Measurements from ENCODE around the gene GAREM1. TPM values are rescaled to one million over a fixed set of nuclear protein-coding genes. Genes with fewer than 3 reads are reported as not detected.
"Not testable (repeated sequence)": the region's sequence is repeated elsewhere in the genome, so short reads cannot be mapped to it uniquely, and the experiment has no call there.

The GAREM1 gene
- polyA plus RNA-seq, 3 donors from 2014 or later = 0.03 TPM; not detected in 2

DNA sequence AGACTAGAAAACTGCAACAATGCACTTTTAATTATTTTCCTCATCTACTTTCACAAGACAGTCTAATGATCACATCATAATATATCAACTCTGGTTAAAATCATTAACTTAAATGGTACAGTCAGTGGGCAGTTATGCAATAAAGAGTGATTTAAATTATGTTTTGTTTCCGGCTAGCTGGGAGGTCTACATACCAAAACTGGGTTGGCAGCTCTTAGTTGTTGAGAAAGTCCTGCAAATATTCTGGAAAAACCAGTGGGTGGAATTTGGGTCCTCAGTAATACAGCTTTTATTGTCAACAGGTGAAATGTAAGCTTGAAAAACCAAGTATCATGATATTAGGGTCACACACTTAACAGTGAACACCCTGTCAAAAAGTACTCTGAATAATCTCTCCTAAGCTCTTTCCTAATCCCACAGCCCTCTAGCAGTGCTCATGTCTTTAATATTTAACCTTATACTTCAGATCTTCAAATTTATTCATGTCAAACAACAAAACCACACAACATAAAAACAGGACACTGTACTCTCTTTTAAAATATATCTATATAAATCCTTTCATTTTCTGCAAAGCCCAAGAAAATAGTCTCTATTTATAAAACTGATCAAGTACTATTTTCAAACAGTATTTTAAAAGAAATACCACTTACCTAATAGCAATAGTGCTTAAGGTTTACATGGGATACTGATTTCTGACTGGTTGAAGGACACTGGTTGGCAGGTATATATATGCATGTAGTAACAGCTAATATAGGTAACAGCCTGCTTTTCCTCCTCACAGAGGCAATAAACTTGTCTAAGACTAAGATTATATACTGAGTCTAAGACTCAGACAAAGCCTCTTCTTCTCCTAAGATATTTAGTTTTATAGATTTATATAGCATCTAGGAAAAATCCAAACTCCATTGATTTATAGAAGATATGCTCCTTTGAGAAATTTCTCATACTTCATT, 103.8 kb downstream of the GAREM1 start:
- H3K4me3 Mint-ChIP-seq = no peak overlapping the region
- H3K27me3 Mint-ChIP-seq (ENCODE audit: low read depth in 3 of 3) = peaks cover 0 to 3% (median 2%) of the 10 kb centered on the region in 3 donors
- H3K36me3 Mint-ChIP-seq = no peaks in the 10 kb centered on the region
- no peak for DNase-seq
- no peak overlapping the region for H3K27ac Mint-ChIP-seq
- H3K9me3 Mint-ChIP-seq = no peaks in the 10 kb centered on the region
- H3K4me1 Mint-ChIP-seq = no peaks in the 10 kb centered on the region

DNA sequence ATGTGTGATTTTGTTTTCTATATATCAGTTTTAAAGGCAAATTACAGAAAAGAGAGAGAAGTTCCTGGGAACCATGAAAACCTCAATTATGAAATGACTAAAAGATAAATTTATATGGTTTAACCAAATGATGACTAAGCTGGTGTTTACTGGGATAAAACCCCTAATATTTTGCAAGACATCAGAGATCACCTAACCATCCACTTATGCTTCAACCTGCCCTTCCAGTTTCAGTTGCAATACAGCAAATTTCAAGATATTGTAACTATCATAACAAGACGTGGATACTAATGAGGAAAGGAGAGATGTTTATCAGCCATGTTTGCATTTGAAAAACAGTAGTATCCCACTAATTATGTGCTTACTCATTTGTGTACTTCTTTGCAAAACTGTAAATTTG, 108.2 kb downstream of the GAREM1 start:
- peaks cover 0 to 2% (median 2%) of the 10 kb centered on the region in 3 donors for H3K27me3 Mint-ChIP-seq (ENCODE audit: low read depth in 3 of 3)
- H3K4me1 Mint-ChIP-seq = no peaks in the 10 kb centered on the region
- H3K9me3 Mint-ChIP-seq = no peaks in the 10 kb centered on the region
- H3K36me3 Mint-ChIP-seq = no peaks in the 10 kb centered on the region
- H3K27ac Mint-ChIP-seq = no peak overlapping the region
- no peak overlapping the region for H3K4me3 Mint-ChIP-seq
- DNase-seq = no peak

DNA sequence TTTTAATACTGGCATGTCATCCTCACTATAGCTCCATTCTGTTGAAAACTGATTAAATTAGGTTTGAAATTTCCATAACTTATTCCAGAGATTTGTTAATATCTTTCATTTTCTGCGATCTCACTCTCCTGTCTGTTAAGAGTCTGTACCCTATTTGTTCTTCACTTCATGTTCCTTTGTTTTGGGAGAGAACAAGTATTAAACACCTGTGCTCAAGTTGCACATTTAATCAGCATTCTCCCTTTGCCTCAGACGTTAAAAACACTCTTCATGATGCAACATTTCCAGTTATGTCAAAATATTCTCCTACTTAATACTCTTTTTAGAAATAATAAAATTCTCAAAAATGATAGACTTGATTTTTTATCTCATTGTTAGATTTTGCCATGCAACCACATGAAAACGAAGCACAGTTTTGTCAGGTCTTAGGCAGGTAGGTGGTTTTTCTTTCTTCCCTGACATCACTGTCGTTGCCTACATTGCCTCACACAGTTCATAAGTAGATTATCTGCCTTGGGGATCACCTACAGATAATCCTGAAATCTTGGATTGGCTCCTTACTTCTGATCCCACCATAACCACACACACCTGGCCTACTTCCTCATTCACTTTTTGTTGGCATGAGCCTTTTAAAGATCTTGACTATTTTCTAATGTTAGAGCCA, 109.9 kb downstream of the GAREM1 start:
- Mint-ChIP-seq H3K36me3 (no peaks in the 10 kb centered on the region), H3K4me1 (no peaks in the 10 kb centered on the region), H3K27ac (no peak overlapping the region), H3K9me3 (no peaks in the 10 kb centered on the region), H3K27me3 (ENCODE audit: low read depth in 3 of 3) (peaks cover 0 to 5% (median 0%) of the 10 kb centered on the region in 3 donors), H3K4me3 (no peak overlapping the region)
- DNase-seq = no peak

DNA sequence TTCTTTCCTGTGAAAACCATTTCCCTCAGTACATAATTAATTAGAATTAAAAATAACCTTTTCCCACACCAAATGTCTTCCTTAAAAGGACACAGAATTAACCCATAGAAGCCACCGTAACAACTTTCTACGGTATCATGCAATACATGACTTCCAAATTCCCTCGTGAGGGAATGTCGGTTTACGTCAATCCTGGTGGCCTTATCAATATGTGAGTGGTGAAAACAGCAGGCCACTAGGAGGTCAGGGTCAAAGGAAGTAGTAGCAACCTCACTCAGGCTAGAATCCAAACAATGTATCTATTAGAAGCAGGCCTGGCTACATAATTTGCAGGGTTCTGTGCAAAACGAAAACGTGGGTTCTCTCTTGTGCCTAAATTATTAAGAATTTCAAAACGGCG, 112.2 kb downstream of the GAREM1 start:
- H3K27me3 Mint-ChIP-seq (ENCODE audit: low read depth in 3 of 3) = peaks cover 0 to 7% (median 0%) of the 10 kb centered on the region in 3 donors
- H3K36me3 Mint-ChIP-seq = no peaks in the 10 kb centered on the region
- no peak for DNase-seq
- H3K27ac Mint-ChIP-seq = no peak overlapping the region
- no peak overlapping the region for H3K4me3 Mint-ChIP-seq
- no peaks in the 10 kb centered on the region for H3K9me3 Mint-ChIP-seq
- H3K4me1 Mint-ChIP-seq = no peaks in the 10 kb centered on the region

- Mint-ChIP-seq H3K36me3 (no peaks in the 10 kb centered on the region), H3K4me1 (no peaks in the 10 kb centered on the region), H3K27me3 (ENCODE audit: low read depth in 3 of 3) (peaks cover 0 to 7% (median 0%) of the 10 kb centered on the region in 3 donors), H3K9me3 (no peaks in the 10 kb centered on the region), H3K4me3 (no peak overlapping the region), H3K27ac (no peak overlapping the region)
- no peak for DNase-seq
Observed at GRCh38 chr18:32358075-32358474, 112.6 kb downstream of the GAREM1 start.

GRCh38 chr18:32355896-32356295, 114.8 kb downstream of the GAREM1 start:
- H3K27ac Mint-ChIP-seq = no peak overlapping the region

GRCh38 chr18:32354518-32354917, 116.2 kb downstream of the GAREM1 start:
- DNase-seq = no peak
- no peaks in the 10 kb centered on the region for H3K4me1 Mint-ChIP-seq
- no peak overlapping the region for H3K27ac Mint-ChIP-seq
- H3K4me3 Mint-ChIP-seq = no peak overlapping the region
- no peaks in the 10 kb centered on the region for H3K36me3 Mint-ChIP-seq
- H3K27me3 Mint-ChIP-seq (ENCODE audit: low read depth in 3 of 3) = peaks cover 0 to 7% (median 0%) of the 10 kb centered on the region in 3 donors
- peaks cover 0 to 2% (median 0%) of the 10 kb centered on the region in 6 donors for H3K9me3 Mint-ChIP-seq

More at GRCh38 chr18:32355896-32356295, 114.8 kb downstream of the GAREM1 start:
- DNase-seq = no peak
- Mint-ChIP-seq H3K4me3 (no peak overlapping the region), H3K4me1 (no peaks in the 10 kb centered on the region), H3K27me3 (ENCODE audit: low read depth in 3 of 3) (peaks cover 0 to 7% (median 0%) of the 10 kb centered on the region in 3 donors), H3K9me3 (peaks cover 0 to 2% (median 0%) of the 10 kb centered on the region in 6 donors), H3K36me3 (no peaks in the 10 kb centered on the region)

DNA sequence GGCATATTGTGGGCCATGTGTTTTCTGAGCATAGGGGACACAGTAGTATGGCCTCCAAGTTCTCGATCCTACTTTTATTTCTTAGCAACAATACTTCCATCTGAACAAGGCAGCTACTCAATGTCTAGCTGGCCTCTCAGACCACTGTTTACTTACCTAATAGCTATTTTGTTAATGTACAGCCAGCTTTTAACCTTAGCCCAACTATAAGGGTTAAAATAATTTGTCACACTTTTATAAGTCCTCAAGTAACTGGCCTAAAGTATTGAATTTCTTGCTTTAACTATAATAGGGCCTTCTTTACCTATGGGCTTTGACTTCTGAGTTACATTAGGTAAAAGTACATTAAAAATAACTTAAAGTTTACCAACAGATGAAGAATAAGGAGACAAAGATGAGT, 117.4 kb downstream of the GAREM1 start:
- no peaks in the 10 kb centered on the region for H3K4me1 Mint-ChIP-seq
- DNase-seq = no peak
- peaks cover 0 to 2% (median 0%) of the 10 kb centered on the region in 6 donors for H3K9me3 Mint-ChIP-seq
- no peak overlapping the region for H3K27ac Mint-ChIP-seq
- H3K36me3 Mint-ChIP-seq = no peaks in the 10 kb centered on the region
- peaks cover 0 to 7% (median 0%) of the 10 kb centered on the region in 3 donors for H3K27me3 Mint-ChIP-seq (ENCODE audit: low read depth in 3 of 3)
- no peak overlapping the region for H3K4me3 Mint-ChIP-seq

GRCh38 chr18:32351032-32351431, 119.7 kb downstream of the GAREM1 start:
- Mint-ChIP-seq H3K36me3 (no peaks in the 10 kb centered on the region), H3K4me1 (no peaks in the 10 kb centered on the region), H3K9me3 (peaks cover 0 to 2% (median 0%) of the 10 kb centered on the region in 6 donors), H3K4me3 (no peak overlapping the region), H3K27me3 (ENCODE audit: low read depth in 3 of 3) (peaks cover 0 to 4% (median 0%) of the 10 kb centered on the region in 3 donors), H3K27ac (no peak overlapping the region)
- DNase-seq = no peak

DNA sequence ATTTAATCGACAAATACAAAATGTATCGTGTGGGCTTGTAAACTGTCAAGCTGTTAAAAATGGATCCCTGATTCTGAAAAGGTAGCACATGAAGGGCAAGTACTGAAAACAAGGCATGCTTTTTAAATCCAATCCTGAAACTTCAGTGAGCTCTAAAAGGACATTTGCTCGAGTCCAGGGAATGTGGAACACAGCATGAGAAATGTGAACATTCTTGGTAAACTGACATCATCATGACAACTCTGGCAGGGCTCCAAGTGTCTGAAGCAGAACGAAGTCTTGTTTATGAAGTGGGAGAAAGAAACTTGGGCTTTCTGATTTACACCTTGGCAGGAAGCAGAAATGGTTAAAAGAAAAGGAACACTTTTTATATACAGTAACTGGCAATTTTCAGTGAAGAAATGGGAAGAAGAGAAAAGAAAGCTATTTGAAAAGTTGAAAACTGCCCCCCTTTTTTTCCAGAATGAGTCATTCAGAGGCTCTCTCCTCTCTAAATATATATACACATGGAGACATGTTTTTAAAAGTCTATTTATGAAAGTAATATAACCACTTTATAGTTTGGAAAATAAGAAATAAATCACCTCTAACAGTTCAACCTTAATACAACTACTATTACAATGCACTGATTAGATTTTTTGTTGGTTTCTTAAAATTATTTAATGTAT, 120.8 kb downstream of the GAREM1 start:
- Mint-ChIP-seq H3K36me3 (no peaks in the 10 kb centered on the region), H3K4me1 (no peaks in the 10 kb centered on the region), H3K4me3 (no peak overlapping the region), H3K27ac (no peak overlapping the region), H3K9me3 (peaks cover 0 to 2% (median 0%) of the 10 kb centered on the region in 6 donors), H3K27me3 (ENCODE audit: low read depth in 3 of 3) (peaks cover 0 to 10% (median 0%) of the 10 kb centered on the region in 3 donors)
- DNase-seq = no peak

GRCh38 chr18:32346671-32347070, 124.0 kb downstream of the GAREM1 start:
- Mint-ChIP-seq H3K27ac (no peak overlapping the region), H3K27me3 (ENCODE audit: low read depth in 3 of 3) (peaks cover 0 to 8% (median 4%) of the 10 kb centered on the region in 3 donors), H3K4me1 (no peaks in the 10 kb centered on the region), H3K4me3 (no peak overlapping the region), H3K9me3 (peaks cover 0 to 2% (median 0%) of the 10 kb centered on the region in 6 donors), H3K36me3 (no peaks in the 10 kb centered on the region)
- DNase-seq = no peak

- Mint-ChIP-seq H3K4me3 (no peak overlapping the region), H3K27ac (no peak overlapping the region)
- DNase-seq = no peak
Observed at GRCh38 chr18:32343634-32344033, 127.0 kb downstream of the GAREM1 start.

GRCh38 chr18:32341112-32341511, 129.6 kb downstream of the GAREM1 start:
- DNase-seq; H3K9me3 Mint-ChIP-seq; H3K4me3 Mint-ChIP-seq; H3K27ac Mint-ChIP-seq; H3K36me3 Mint-ChIP-seq; H3K4me1 Mint-ChIP-seq; H3K27me3 Mint-ChIP-seq (ENCODE audit: low read depth in 3 of 3): not testable (repeated sequence)

More at GRCh38 chr18:32343634-32344033, 127.0 kb downstream of the GAREM1 start:
- no peaks in the 10 kb centered on the region for H3K36me3 Mint-ChIP-seq
- H3K9me3 Mint-ChIP-seq = peaks cover 0 to 2% (median 0%) of the 10 kb centered on the region in 6 donors
- peaks cover 0 to 8% (median 4%) of the 10 kb centered on the region in 3 donors for H3K27me3 Mint-ChIP-seq (ENCODE audit: low read depth in 3 of 3)
- no peaks in the 10 kb centered on the region for H3K4me1 Mint-ChIP-seq

All from immature natural killer cell (primary cell).